Retinal pigment epithelial cell (primary cell): Measurements from ENCODE around the gene MAPK8IP1.

ENCODE experiments used
- DNase-seq: peaks from one replicate; pipeline ENCODE4 v3.0.0-alpha.2; 2010; ENCODE audit warnings: low read depth
- H3K4me3 ChIP-seq: 2 replicates; pipeline ENCODE4 v1.5.1; 2011; ENCODE audit warnings: mild to moderate bottlenecking, low read length, control low read depth, moderate library complexity
- TF ChIP-seq, protein P1 (sequence below): conservative IDR thresholded peaks from 2 replicates; pipeline ENCODE4 v1.5.1; 2011; ENCODE audit warnings: low read depth, low read length, control low read depth, inconsistent platforms

Gene MAPK8IP1

DNA sequence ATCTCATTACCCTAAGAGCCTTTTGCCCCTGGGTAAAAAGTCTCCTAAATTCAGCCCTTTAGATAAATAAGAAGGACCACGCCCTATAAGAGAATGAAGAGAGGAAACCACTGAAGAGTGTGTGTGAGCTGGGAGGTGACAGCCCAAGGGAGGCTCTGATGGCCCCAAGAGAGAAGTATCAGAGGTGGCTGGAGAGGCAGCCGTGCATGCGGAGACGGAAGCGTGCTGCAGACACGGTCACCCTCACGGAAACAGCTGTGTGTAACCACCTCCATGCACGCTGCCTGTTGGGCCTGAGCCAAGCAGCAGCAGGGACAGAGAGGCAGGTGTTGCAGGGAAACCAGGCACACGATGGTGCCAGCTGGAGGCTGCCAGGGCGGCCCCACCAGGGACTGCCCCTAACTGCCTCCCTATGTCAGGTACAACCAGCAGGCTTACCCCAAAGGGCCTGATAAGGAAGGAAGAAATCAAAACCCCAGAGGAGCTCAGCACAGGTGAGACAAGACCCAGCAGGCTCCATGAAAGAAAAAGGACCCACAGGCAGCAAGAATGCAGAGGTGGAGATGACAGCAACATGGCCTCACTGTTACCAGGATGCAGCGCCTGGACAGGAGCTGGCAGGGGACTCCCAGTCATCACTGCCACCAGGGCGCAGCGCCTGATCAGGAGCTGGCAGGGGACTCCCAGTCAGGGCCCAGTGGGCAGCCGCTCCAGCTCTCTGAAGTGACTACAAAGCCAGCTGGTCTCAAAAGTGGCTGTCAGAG lies 44.8 kb downstream of the MAPK8IP1 start:
- no peak for DNase-seq
- TF ChIP-seq, protein P1, sequence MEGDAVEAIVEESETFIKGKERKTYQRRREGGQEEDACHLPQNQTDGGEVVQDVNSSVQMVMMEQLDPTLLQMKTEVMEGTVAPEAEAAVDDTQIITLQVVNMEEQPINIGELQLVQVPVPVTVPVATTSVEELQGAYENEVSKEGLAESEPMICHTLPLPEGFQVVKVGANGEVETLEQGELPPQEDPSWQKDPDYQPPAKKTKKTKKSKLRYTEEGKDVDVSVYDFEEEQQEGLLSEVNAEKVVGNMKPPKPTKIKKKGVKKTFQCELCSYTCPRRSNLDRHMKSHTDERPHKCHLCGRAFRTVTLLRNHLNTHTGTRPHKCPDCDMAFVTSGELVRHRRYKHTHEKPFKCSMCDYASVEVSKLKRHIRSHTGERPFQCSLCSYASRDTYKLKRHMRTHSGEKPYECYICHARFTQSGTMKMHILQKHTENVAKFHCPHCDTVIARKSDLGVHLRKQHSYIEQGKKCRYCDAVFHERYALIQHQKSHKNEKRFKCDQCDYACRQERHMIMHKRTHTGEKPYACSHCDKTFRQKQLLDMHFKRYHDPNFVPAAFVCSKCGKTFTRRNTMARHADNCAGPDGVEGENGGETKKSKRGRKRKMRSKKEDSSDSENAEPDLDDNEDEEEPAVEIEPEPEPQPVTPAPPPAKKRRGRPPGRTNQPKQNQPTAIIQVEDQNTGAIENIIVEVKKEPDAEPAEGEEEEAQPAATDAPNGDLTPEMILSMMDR = no peak
- no peak overlapping the region for H3K4me3 ChIP-seq

DNA sequence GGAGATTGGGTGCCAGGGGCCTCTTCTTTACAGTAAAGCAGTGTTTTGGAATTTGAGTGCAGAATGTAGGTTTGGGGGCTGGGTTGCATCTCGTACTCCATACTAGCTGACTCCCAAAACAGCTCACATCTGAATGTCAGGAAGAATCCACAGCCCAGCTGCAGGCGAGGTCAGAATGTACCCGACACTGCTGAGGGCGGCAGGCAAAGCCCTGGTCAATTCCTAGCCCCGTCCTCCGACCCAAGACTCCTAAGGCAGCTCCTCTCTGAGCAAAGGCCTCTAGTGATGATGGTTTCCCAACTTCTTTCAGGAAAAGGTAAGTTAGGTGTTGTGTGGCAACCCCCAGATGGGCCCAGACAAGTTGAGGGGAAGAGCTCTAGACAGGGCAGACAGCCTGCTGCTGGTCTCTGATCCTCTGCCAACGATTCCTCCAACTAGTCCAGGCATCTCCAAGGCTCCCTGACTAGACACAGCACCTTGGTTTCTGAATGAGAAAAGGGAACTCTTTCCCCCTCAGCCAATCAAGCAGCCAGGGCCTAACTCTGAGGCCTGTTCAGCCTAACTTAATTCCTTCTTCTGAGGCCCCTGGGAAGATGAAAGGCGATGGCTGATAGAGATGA lies 45.6 kb downstream of the MAPK8IP1 start:
- TF ChIP-seq, protein P1 = no peak
- no peak overlapping the region for H3K4me3 ChIP-seq
- no peak for DNase-seq

DNA sequence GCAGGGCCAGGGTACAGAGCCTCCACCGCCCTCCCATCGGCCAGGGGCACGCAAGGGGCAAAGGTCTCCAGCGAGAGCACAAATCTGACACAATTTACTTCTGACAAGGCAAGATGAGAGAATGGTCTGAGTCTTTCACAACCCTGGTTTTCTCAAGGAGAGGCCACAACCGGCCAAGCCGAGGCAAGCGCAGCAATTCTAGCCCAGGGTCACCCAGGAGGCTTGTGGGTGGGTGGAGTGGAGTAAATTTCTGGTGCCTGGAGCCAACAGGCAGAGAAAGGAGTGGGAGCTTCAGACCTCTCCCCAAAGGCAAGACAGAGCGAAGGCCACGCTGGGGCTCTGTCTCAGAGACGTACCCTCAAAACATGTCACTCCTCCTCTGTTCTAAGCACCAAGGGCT lies 46.3 kb downstream of the MAPK8IP1 start:
- TF ChIP-seq, protein P1 = no peak
- no peak for DNase-seq
- H3K4me3 ChIP-seq = no peak overlapping the region

DNA sequence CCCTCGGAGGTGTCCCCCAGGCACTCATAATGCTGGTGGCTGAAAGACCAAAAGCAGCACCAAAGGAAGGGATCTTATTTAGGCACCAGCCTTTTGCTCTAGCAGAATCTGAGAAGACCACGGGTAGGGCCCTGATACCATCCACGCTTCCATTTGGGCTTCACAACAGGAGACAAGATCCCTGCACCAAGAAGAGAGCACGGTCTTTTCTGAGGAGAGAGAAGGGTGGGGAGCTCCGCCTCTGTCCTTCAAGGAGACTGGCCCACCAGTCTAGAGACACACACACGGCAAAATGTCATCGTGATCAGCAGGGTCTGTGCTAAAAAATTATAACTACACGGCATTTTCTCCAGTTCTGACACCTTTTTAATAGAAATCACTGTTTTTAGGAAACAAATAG lies 46.8 kb downstream of the MAPK8IP1 start:
- no peak for DNase-seq
- H3K4me3 ChIP-seq = no peak overlapping the region
- TF ChIP-seq, protein P1 = no peak

DNA sequence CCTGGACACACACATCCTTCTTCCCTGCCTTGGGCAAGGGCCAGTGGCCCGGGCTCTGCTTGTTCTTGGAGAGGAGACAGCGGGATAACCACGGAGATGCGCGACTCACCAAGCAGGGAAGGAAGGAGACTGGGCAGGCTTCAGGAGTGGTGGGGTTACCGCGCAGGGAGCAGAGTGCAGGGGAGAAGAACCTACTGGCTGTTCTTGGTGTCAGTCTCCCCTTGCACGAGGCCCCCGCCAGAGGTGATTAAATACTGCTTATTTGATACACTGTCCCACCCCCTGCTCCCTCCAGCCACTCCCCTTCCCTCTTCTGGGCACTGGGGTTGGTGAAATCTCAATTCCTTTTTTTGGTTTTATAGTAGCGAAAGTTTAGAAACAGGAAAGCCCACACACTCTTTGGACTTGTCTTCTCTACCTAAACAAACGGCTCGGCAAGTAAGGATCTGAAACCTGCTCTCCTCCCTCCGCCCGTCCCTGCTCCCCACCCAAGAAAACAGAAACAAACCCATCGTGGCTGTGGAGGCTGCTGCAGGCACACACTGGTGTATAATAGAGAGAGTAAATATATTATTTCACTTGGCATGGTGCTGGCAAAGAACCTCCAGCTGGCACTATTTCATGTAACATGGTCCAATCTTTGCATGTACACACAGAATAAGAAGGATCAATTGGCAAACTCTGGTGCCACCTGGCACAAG lies 47.8 kb downstream of the MAPK8IP1 start:
- TF ChIP-seq, protein P1 = no peak
- DNase-seq = no peak
- H3K4me3 ChIP-seq = no peak overlapping the region

DNA sequence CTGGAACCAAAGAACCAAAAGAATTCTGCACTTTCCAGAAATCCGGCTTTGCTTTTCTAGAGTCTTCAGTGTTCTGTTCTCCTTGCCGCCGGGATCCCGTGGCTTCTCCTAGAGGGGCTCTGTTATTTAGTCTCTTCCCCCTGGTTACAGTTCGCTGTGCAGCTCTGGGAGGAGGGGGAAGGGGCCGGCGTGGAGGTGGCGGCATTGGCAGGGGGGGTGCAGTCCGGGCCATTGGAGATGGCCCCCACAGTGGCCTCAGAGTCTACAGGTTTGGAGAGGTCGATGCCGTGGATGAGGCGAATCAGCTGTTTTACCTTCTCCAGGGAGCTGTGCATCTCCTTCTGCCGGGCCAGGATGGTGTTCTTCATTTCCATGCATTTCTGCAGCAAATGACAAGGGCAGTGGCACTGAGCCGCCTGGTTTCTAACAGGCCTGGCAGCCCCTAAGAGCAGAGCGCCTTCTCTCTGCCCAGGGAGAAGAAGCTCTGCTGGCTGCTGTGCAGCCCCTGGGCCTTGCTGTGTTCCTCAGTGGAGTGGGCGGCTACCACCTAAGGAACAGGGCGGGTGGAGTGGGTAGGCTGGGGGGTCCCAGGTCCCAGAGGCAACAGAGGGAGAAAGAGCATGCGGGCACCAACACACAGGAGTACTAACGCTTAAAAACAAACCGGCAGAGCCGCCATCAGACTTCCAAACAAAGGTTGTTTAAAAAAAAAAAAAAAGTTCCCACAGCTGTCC lies 48.6 kb downstream of the MAPK8IP1 start:
- DNase-seq = no peak
- TF ChIP-seq, protein P1 = no peak
- H3K4me3 ChIP-seq = no peak overlapping the region
